SHP77 treated with DMSO at 0.1 percent for 48 hours (cell line): ENCODE data around the gene SPATA31A5.
"Not testable (repeated sequence)": the region's sequence is repeated elsewhere in the genome, so short reads cannot be mapped to it uniquely, and the experiment has no call there.

Experiments used
- DNase-seq: peaks from one replicate; lab custom pipeline; 2025; lab: John Stamatoyannopoulos, UW

The SPATA31A5 gene

DNA sequence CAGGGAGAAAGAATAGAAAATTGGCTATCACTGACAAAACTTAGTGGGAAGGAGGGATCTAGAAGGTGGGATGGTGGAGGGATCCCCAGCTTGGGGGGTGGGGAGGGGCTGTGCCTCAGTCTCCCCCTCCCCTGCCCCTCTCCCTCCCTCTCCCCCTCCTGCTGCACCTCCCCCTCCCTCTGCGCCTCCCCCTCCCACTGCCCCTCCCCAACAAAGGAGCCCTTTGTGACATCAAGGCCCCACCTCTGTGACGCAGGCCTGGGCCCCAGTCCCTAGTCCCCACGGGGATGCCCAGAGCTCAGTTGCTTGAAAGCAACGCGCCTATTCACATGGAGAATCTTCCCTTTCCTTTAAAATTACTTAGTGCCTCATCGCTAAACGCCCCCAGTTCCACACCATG lies at the start of gene SPATA31A5:
Gene SPATA31A5 (plus strand): TSS at position 301 of the 400 bp plus-strand sequence. CDS start 29 bp downstream, at position 330.
- DNase-seq: not testable (repeated sequence)

DNA sequence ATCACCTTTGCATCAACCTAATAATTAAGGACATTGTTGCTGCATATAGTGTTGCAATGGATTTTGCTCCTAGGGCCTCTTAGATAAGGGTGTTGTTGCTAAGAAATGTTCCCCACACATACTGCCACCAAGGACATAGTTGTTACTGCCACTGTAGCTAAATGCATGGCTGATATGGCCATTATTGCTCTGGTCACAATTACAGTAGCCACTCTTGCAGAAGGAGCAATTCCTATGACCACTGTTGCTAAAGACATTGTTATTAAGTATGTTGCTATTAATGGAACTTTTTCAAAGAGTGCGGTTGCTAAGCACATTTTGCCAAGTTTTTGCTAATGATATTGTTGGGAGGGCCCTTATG lies 48.8 kb downstream of the SPATA31A5 start:
- not testable (repeated sequence) for DNase-seq

DNA sequence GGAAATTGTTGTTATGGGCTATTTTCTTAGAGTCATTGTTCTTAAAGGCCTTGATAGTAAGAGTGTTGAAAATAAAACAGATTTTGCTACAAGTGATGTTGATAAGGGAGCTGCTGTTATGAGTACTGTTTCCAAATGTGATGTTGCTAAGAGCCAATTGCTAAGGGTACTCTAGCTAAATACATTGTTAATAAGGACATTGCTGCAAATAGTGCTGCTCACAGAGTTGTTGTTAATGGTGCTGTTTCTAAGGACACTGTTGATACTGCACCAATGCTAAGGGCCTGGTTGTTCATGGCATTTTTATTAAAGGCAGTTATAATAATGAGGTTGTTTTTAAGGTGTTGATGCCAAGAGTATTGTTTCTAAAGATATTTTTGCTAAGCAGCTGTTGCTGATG lies 52.2 kb downstream of the SPATA31A5 start:
- not testable (repeated sequence) for DNase-seq
